Liver (tissue), 9 donors: Measurements from ENCODE around the gene ITGB2. TPM values are rescaled to one million over a fixed set of nuclear protein-coding genes. Genes with fewer than 3 reads are reported as not detected.

Experiments
- DNase-seq: peaks from one replicate; pipeline ENCODE4 v3.0.0-alpha.2; 2017; ENCODE audit warnings: low spot score
- H3K27ac ChIP-seq, 2 donors: one replicate each; pipeline ENCODE4 v1.7.0; 2013; ENCODE audit warnings: inconsistent platforms in 2 of 2, low read length in 2 of 2, control low read depth in 1 of 2, low read depth in 1 of 2, mild to moderate bottlenecking in 1 of 2
- H3K27me3 ChIP-seq, 4 donors: one replicate each; pipeline versions ENCODE4 v1.6.1 to v1.7.0; 2013; ENCODE audit warnings: low read length in 3 of 4, inconsistent platforms in 1 of 4, mild to moderate bottlenecking in 1 of 4, moderate library complexity in 1 of 4; ENCODE audit not compliant: control insufficient read depth in 4 of 4, insufficient read depth in 4 of 4
- H3K36me3 ChIP-seq, 4 donors: one replicate each; pipeline versions ENCODE4 v1.6.1 to v1.7.0; 2013; ENCODE audit warnings: low read length in 3 of 4, mild to moderate bottlenecking in 3 of 4, low read depth in 1 of 4, moderate library complexity in 1 of 4; ENCODE audit not compliant: control insufficient read depth in 4 of 4, insufficient read depth in 3 of 4
- H3K4me1 ChIP-seq, 4 donors: one replicate each; pipeline versions ENCODE4 v1.6.1 to v1.7.0; 2013; ENCODE audit warnings: low read length in 3 of 4, mild to moderate bottlenecking in 3 of 4, moderate library complexity in 1 of 4; ENCODE audit not compliant: control insufficient read depth in 4 of 4, insufficient read depth in 4 of 4
- H3K4me3 ChIP-seq, 3 donors: one replicate each; pipeline versions ENCODE4 v1.6.1 to v1.7.0; 2013; ENCODE audit warnings: low read length in 3 of 3, control low read depth in 1 of 3, low read depth in 1 of 3, mild to moderate bottlenecking in 1 of 3
- H3K9ac ChIP-seq, 2 donors: one replicate each; pipeline ENCODE4 v1.7.0; 2013; ENCODE audit warnings: low read length in 2 of 2, mild to moderate bottlenecking in 2 of 2, moderate library complexity in 2 of 2, control low read depth in 1 of 2, low read depth in 1 of 2
- H3K9me3 ChIP-seq, 4 donors: one replicate each; pipeline versions ENCODE4 v1.6.1 to v1.7.0; 2013; ENCODE audit warnings: low read length in 3 of 4; ENCODE audit not compliant: control insufficient read depth in 4 of 4
- EGR1 ChIP-seq, 2 donors: IDR thresholded peaks; 2 replicates each; pipeline ENCODE4 v1.6.1; 2016 to 2018; ENCODE audit warnings: antibody characterized with exemption in 2 of 2, low read depth in 2 of 2
- FOXA1 ChIP-seq: IDR thresholded peaks from 2 replicates; pipeline ENCODE4 v1.6.1; 2016; ENCODE audit warnings: antibody characterized with exemption
- FOXA2 ChIP-seq: IDR thresholded peaks from 2 replicates; pipeline ENCODE4 v1.6.1; 2016; ENCODE audit warnings: antibody characterized with exemption
- HNF4G ChIP-seq: IDR thresholded peaks from 2 replicates; pipeline ENCODE4 v1.6.1; 2016; ENCODE audit warnings: antibody characterized with exemption
- JUND ChIP-seq, 2 donors: IDR thresholded peaks; 2 replicates each; pipeline ENCODE4 v1.6.1; 2016; ENCODE audit warnings: antibody characterized with exemption in 2 of 2
- RAD21 ChIP-seq, 2 donors: IDR thresholded peaks; 2 replicates each; pipeline ENCODE4 v1.6.1; 2016; ENCODE audit warnings: antibody characterized with exemption in 2 of 2, mild to moderate bottlenecking in 2 of 2
- RXRA ChIP-seq, 2 donors: IDR thresholded peaks; 2 replicates each; pipeline ENCODE4 v1.6.1; 2017 to 2018; ENCODE audit warnings: antibody characterized with exemption in 2 of 2, mild to moderate bottlenecking in 1 of 2
- SP1 ChIP-seq: IDR thresholded peaks from 2 replicates; pipeline ENCODE4 v1.6.1; 2018; ENCODE audit warnings: antibody characterized with exemption, mild to moderate bottlenecking
- TAF1 ChIP-seq: conservative IDR thresholded peaks from 2 replicates; pipeline ENCODE4 v1.6.1; 2016; ENCODE audit warnings: antibody characterized with exemption, mild to moderate bottlenecking
- WGBS: extraction: QIAGEN DNeasy Blood & Tissue Kit; methylation state at CpG from one replicate; pipeline ENCODE4 v1.1.7; 2013; 5-methylcytosine and 5-hydroxymethylcytosine counted together
- polyA plus RNA-seq, 2 donors: library from polyadenylated mRNA; stranded (reverse) in 1 of 2; unstranded in 1 of 2; fragments of 200-250 nt in 1 of 2; fragments of >200 nt in 1 of 2; fragmentation: Nextera tagmentation in 1 of 2; extraction: Ambion mirVana in 1 of 2; gene quantifications; one replicate each; pipeline versions ENCODE4 v1.2.1 to v1.2.3, GENCODE V29; 2013 to 2015
- total RNA-seq, 2 donors: library from RNA; depleted of rRNA; stranded (reverse); fragments of >200 nt; gene quantifications; one replicate each; pipeline ENCODE4 v1.2.3, GENCODE V29; 2014
- TF ChIP-seq, protein P1 (sequence below): IDR thresholded peaks from 2 replicates; pipeline ENCODE4 v1.6.1; 2016; ENCODE audit warnings: antibody characterized with exemption
- TF ChIP-seq, protein P2 (sequence below): IDR thresholded peaks from 2 replicates; pipeline ENCODE4 v1.6.1; 2016; ENCODE audit warnings: antibody characterized with exemption
- TF ChIP-seq, protein P3 (sequence below): IDR thresholded peaks from 2 replicates; pipeline ENCODE4 v1.6.1; 2016; ENCODE audit warnings: antibody characterized with exemption, mild to moderate bottlenecking
- TF ChIP-seq, protein P4 (sequence below): IDR thresholded peaks from 2 replicates; pipeline ENCODE4 v1.6.1; 2016; ENCODE audit warnings: antibody characterized with exemption
- TF ChIP-seq, protein P5 (sequence below): fragments of 150-350 bp; IDR thresholded peaks from 2 replicates; pipeline ENCODE4 v1.5.1; 2017; ENCODE audit warnings: improper control_type of control experiment, low read depth, low read length; ENCODE audit not compliant: missing input control
- donor health status: healthy.
- donor health status: healthy.
- donor health status: healthy.
- donor health status: healthy.
- donor health status: healthy.

ITGB2 gene
- total and polyA plus RNA-seq, 4 donors, result 9.6 to 50.6 (median 28.7) TPM

DNA sequence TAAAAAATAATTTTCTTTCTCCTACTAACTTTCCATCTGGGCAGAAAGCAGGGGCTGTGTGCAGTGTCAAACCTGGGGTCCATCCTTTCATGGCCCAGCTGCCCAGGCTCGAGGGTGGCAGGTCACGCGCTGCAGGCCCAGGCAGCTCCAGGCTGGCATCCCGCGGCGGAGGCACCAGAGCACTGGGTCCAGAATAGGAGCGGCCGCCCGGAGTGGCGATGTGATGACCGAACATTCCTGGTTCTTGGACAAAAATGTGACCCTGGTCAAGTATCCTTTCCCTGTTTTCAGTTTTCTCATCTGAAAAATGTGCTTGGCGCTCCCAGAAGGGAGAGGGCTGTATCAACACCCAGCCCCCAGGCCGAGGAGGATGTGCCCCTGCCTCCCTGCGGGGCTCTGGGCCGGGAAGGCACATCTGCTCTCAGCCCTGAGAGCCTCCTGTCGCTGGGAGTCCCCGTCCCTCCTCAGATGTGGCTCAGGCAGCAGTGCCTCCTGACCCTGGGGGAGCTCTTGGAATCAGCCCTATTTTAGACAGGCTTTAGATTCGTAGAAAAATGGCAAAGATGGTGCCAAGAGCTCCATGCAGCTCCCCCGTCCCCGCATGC is 48.5 kb upstream of the ITGB2 start:
- no peak for DNase-seq
- peaks cover 0 to 4% (median under 1%) of the 10 kb centered on the region in 4 donors for H3K36me3 ChIP-seq

More for the DNA sequence above, 48.5 kb upstream of the ITGB2 start:
- Histone ChIP-seq H3K4me3 (no peak overlapping the region), H3K4me1 (peaks cover 2 to 19% (median 5%) of the 10 kb centered on the region in 4 donors), H3K27ac (peak overlapping the region; percentile 44 to 80), H3K27me3 (no peaks in the 10 kb centered on the region), H3K9me3 (no peaks in the 10 kb centered on the region), H3K9ac (no peak overlapping the region)
- 87% methylated on average over 20 of the region's 20 CpGs for WGBS
- TF ChIP-seq RAD21 (IDR thresholded peaks at IDR 0.05), result no peak
- TF ChIP-seq, protein P1, sequence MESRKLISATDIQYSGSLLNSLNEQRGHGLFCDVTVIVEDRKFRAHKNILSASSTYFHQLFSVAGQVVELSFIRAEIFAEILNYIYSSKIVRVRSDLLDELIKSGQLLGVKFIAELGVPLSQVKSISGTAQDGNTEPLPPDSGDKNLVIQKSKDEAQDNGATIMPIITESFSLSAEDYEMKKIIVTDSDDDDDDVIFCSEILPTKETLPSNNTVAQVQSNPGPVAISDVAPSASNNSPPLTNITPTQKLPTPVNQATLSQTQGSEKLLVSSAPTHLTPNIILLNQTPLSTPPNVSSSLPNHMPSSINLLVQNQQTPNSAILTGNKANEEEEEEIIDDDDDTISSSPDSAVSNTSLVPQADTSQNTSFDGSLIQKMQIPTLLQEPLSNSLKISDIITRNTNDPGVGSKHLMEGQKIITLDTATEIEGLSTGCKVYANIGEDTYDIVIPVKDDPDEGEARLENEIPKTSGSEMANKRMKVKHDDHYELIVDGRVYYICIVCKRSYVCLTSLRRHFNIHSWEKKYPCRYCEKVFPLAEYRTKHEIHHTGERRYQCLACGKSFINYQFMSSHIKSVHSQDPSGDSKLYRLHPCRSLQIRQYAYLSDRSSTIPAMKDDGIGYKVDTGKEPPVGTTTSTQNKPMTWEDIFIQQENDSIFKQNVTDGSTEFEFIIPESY, result no peak
- no peak for TF ChIP-seq RXRA (IDR thresholded peaks at IDR 0.05)
- TF ChIP-seq, protein P2, sequence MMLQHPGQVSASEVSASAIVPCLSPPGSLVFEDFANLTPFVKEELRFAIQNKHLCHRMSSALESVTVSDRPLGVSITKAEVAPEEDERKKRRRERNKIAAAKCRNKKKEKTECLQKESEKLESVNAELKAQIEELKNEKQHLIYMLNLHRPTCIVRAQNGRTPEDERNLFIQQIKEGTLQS, result no peak
- TF ChIP-seq, protein P3, sequence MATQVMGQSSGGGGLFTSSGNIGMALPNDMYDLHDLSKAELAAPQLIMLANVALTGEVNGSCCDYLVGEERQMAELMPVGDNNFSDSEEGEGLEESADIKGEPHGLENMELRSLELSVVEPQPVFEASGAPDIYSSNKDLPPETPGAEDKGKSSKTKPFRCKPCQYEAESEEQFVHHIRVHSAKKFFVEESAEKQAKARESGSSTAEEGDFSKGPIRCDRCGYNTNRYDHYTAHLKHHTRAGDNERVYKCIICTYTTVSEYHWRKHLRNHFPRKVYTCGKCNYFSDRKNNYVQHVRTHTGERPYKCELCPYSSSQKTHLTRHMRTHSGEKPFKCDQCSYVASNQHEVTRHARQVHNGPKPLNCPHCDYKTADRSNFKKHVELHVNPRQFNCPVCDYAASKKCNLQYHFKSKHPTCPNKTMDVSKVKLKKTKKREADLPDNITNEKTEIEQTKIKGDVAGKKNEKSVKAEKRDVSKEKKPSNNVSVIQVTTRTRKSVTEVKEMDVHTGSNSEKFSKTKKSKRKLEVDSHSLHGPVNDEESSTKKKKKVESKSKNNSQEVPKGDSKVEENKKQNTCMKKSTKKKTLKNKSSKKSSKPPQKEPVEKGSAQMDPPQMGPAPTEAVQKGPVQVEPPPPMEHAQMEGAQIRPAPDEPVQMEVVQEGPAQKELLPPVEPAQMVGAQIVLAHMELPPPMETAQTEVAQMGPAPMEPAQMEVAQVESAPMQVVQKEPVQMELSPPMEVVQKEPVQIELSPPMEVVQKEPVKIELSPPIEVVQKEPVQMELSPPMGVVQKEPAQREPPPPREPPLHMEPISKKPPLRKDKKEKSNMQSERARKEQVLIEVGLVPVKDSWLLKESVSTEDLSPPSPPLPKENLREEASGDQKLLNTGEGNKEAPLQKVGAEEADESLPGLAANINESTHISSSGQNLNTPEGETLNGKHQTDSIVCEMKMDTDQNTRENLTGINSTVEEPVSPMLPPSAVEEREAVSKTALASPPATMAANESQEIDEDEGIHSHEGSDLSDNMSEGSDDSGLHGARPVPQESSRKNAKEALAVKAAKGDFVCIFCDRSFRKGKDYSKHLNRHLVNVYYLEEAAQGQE, result no peak
- no peak for TF ChIP-seq JUND (IDR thresholded peaks at IDR 0.05)
- TF ChIP-seq EGR1 (IDR thresholded peaks at IDR 0.05; ENCODE audit: low read depth in 2 of 2), result no peak
- TF ChIP-seq, protein P4, sequence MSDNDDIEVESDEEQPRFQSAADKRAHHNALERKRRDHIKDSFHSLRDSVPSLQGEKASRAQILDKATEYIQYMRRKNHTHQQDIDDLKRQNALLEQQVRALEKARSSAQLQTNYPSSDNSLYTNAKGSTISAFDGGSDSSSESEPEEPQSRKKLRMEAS, result no peak
- TF ChIP-seq SP1, result no peak
- TF ChIP-seq, protein P5, sequence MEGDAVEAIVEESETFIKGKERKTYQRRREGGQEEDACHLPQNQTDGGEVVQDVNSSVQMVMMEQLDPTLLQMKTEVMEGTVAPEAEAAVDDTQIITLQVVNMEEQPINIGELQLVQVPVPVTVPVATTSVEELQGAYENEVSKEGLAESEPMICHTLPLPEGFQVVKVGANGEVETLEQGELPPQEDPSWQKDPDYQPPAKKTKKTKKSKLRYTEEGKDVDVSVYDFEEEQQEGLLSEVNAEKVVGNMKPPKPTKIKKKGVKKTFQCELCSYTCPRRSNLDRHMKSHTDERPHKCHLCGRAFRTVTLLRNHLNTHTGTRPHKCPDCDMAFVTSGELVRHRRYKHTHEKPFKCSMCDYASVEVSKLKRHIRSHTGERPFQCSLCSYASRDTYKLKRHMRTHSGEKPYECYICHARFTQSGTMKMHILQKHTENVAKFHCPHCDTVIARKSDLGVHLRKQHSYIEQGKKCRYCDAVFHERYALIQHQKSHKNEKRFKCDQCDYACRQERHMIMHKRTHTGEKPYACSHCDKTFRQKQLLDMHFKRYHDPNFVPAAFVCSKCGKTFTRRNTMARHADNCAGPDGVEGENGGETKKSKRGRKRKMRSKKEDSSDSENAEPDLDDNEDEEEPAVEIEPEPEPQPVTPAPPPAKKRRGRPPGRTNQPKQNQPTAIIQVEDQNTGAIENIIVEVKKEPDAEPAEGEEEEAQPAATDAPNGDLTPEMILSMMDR, result no peak
- no peak for TF ChIP-seq HNF4G
- TF ChIP-seq FOXA1, result no peak
- TF ChIP-seq TAF1, result no peak
- TF ChIP-seq FOXA2, result no peak
